Measurements from ENCODE around the gene DPYSL5. TPM values are rescaled to one million over a fixed set of nuclear protein-coding genes. Genes with fewer than 3 reads are reported as not detected.

The DPYSL5 gene
- total and polyA plus RNA-seq, 9 of the 15 experiments (the other 6 are each of a cell fraction or from before 2014, with no cell fraction given): 0.06 TPM; not detected in 8

DNA sequence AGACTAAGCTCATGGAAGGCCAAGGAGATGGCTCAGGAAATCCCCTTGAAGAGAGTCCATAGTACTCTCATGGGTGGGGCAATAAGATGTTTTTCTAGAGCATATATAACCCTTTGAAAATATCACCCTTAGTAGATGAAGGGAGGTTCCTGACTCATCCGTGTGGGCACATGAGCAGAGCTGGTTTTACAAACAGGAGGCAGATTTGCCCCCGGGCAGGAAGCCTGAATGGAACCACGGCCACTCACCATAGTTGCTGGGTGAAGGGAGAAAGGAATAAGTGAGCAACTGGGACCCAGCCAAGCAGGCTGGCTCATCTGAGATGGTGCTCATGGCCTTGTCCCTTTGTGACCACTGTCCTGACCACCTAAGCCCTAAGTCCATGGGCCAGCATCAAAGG, 93.6 kb downstream of the DPYSL5 start:
- in situ Hi-C loops (cut with MboI) (loop anchor here (10.0 kb wide), 1 partner anchor 97 kb away; the partner anchor contains the start of gene DPYSL5), intact Hi-C loops (cut with micrococcal nuclease) (no loop called here)
- H3K36me3 ChIP-seq (ENCODE audit: control insufficient read depth, insufficient read depth, low read length): no peaks in the 10 kb centered on the region
- H3K4me1 ChIP-seq (replicated peaks in 1 of 2; ENCODE audit: control insufficient read depth in 2 of 2, insufficient read depth in 2 of 2, low read length in 2 of 2): peaks cover 0 to 10% of the 10 kb centered on the region in 2 experiments; a peak in 2 of 5 replicates
- ATAC-seq: no peak
- DNase-seq (ENCODE audit: extremely low read depth in 1 of 4, low spot score in 3 of 4): no peak
- no peak overlapping the region for H3K9ac ChIP-seq (ENCODE audit: insufficient read depth in 1 of 2, low read depth in 2 of 2, low read length in 2 of 2)
- ChIA-PET CTCF (ENCODE audit: low intra/inter-chr PET ratio) (interaction anchor here (1.1 to 2.0 kb wide), 2 partner anchors 75 to 95 kb away, joined by 3 to 19 read pairs; no protein-coding TSS in a partner anchor), POLR2A (interaction anchor here (0.6 kb wide), 2 partner anchors 30 to 84 kb away, joined by 3 read pairs; no protein-coding TSS in a partner anchor)
- WGBS (ENCODE audit: insufficient coverage, low coverage, missing lambda C conversion rate): 0% methylated on average over 3 of the region's 3 CpGs
- no peak overlapping the region for H3K4me2 ChIP-seq (ENCODE audit: insufficient read depth, low read length)
- H3K9me3 ChIP-seq (replicated peaks; ENCODE audit: control insufficient read depth, insufficient read depth, low read depth, low read length): no peaks in the 10 kb centered on the region
- no peaks in the 10 kb centered on the region for H3K9me1 ChIP-seq (ENCODE audit: control insufficient read depth, insufficient read depth, low read length)
- no peak overlapping the region for H3K27ac ChIP-seq (ENCODE audit: extremely low read depth, low read depth, low read length)
- H3K79me2 ChIP-seq (ENCODE audit: control insufficient read depth, insufficient read depth, low read length): no peaks in the 10 kb centered on the region
- H3K4me3 ChIP-seq: no peak overlapping the region
- FAIRE-seq: no peak
- H2AFZ ChIP-seq (ENCODE audit: low read depth, low read length): no peak overlapping the region
- BruUV-seq (replicated peaks): no TSS peak
- H4K20me1 ChIP-seq (replicated peaks; ENCODE audit: control insufficient read depth, insufficient read depth, low read length): no peaks in the 10 kb centered on the region; the same call in 1 of the 2 replicates
- H3K27me3 ChIP-seq (ENCODE audit: control insufficient read depth in 2 of 2, insufficient read depth in 2 of 2, low read length in 2 of 2): peaks cover 11 to 27% of the 10 kb centered on the region in 2 experiments; a peak in 4 of 5 replicates
- TF ChIP-seq RBM14 (IDR thresholded peaks at IDR 0.05; ENCODE audit: borderline replicate concordance, insufficient read depth, low read depth, low read length) (no peak), ZNF431 (CRISPR knock-in tag; IDR thresholded peaks at IDR 0.05) (no peak), ZNF778 (CRISPR knock-in tag; IDR thresholded peaks at IDR 0.05) (no peak), TEAD1 (CRISPR knock-in tag; IDR thresholded peaks at IDR 0.05) (no peak), GATA2 (CRISPR knock-in tag; IDR thresholded peaks at IDR 0.05) (no peak)
- TF ChIP-seq, protein P1, sequence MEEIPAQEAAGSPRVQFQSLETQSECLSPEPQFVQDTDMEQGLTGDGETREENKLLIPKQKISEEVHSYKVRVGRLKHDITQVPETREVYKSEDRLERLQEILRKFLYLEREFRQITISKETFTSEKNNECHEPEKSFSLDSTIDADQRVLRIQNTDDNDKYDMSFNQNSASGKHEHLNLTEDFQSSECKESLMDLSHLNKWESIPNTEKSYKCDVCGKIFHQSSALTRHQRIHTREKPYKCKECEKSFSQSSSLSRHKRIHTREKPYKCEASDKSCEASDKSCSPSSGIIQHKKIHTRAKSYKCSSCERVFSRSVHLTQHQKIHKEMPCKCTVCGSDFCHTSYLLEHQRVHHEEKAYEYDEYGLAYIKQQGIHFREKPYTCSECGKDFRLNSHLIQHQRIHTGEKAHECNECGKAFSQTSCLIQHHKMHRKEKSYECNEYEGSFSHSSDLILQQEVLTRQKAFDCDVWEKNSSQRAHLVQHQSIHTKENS (CRISPR knock-in tag; IDR thresholded peaks at IDR 0.05): no peak
- TF ChIP-seq, protein P2, sequence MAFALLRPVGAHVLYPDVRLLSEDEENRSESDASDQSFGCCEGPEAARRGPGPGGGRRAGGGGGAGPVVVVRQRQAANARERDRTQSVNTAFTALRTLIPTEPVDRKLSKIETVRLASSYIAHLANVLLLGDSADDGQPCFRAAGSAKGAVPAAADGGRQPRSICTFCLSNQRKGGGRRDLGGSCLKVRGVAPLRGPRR (CRISPR knock-in tag; IDR thresholded peaks at IDR 0.05): no peak
- TF ChIP-seq, protein P3, sequence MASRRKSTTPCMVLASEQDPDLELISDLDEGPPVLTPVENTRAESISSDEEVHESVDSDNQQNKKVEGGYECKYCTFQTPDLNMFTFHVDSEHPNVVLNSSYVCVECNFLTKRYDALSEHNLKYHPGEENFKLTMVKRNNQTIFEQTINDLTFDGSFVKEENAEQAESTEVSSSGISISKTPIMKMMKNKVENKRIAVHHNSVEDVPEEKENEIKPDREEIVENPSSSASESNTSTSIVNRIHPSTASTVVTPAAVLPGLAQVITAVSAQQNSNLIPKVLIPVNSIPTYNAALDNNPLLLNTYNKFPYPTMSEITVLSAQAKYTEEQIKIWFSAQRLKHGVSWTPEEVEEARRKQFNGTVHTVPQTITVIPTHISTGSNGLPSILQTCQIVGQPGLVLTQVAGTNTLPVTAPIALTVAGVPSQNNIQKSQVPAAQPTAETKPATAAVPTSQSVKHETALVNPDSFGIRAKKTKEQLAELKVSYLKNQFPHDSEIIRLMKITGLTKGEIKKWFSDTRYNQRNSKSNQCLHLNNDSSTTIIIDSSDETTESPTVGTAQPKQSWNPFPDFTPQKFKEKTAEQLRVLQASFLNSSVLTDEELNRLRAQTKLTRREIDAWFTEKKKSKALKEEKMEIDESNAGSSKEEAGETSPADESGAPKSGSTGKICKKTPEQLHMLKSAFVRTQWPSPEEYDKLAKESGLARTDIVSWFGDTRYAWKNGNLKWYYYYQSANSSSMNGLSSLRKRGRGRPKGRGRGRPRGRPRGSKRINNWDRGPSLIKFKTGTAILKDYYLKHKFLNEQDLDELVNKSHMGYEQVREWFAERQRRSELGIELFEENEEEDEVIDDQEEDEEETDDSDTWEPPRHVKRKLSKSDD (conservative IDR thresholded peaks at IDR 0.05; ENCODE audit: low read length): no peak
- TF ChIP-seq, protein P4, sequence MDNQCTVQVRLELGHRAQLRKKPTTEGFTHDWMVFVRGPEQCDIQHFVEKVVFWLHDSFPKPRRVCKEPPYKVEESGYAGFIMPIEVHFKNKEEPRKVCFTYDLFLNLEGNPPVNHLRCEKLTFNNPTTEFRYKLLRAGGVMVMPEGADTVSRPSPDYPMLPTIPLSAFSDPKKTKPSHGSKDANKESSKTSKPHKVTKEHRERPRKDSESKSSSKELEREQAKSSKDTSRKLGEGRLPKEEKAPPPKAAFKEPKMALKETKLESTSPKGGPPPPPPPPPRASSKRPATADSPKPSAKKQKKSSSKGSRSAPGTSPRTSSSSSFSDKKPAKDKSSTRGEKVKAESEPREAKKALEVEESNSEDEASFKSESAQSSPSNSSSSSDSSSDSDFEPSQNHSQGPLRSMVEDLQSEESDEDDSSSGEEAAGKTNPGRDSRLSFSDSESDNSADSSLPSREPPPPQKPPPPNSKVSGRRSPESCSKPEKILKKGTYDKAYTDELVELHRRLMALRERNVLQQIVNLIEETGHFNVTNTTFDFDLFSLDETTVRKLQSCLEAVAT (IDR thresholded peaks at IDR 0.05): no peak
- TF ChIP-seq, protein P5, sequence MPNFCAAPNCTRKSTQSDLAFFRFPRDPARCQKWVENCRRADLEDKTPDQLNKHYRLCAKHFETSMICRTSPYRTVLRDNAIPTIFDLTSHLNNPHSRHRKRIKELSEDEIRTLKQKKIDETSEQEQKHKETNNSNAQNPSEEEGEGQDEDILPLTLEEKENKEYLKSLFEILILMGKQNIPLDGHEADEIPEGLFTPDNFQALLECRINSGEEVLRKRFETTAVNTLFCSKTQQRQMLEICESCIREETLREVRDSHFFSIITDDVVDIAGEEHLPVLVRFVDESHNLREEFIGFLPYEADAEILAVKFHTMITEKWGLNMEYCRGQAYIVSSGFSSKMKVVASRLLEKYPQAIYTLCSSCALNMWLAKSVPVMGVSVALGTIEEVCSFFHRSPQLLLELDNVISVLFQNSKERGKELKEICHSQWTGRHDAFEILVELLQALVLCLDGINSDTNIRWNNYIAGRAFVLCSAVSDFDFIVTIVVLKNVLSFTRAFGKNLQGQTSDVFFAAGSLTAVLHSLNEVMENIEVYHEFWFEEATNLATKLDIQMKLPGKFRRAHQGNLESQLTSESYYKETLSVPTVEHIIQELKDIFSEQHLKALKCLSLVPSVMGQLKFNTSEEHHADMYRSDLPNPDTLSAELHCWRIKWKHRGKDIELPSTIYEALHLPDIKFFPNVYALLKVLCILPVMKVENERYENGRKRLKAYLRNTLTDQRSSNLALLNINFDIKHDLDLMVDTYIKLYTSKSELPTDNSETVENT (CRISPR knock-in tag; IDR thresholded peaks at IDR 0.05): no peak
- TF ChIP-seq, protein P6, sequence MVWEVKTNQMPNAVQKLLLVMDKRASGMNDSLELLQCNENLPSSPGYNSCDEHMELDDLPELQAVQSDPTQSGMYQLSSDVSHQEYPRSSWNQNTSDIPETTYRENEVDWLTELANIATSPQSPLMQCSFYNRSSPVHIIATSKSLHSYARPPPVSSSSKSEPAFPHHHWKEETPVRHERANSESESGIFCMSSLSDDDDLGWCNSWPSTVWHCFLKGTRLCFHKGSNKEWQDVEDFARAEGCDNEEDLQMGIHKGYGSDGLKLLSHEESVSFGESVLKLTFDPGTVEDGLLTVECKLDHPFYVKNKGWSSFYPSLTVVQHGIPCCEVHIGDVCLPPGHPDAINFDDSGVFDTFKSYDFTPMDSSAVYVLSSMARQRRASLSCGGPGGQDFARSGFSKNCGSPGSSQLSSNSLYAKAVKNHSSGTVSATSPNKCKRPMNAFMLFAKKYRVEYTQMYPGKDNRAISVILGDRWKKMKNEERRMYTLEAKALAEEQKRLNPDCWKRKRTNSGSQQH (CRISPR knock-in tag; IDR thresholded peaks at IDR 0.05): no peak

Measured in K562 (cell line).